B cell (primary cell): ENCODE results near the gene DUSP5. TPM values are rescaled to one million over a fixed set of nuclear protein-coding genes. Genes with fewer than 3 reads are reported as not detected.
A peak's percentile ranks its signal among the peaks of the same experiment; 100 is the strongest.

Source experiments
- ATAC-seq: fragments of 200-7000 bp; cut with Tn5 transposase; one replicate; pipeline ENCODE4 v1.10.0; 2021; ENCODE audit warnings: low read depth, mild to moderate bottlenecking, moderate number of reproducible peaks, moderate library complexity
- CTCF ChIA-PET: fragments of 350-600 bp; sonication (Branson Sonifier 250); formaldehyde crosslinking; loops from one replicate; lab custom pipeline; 2021; ENCODE audit warnings: antibody characterized with exemption, inconsistent platforms; lab: Charles Lee
- POLR2A ChIA-PET: fragments of 350-600 bp; sonication (Branson Sonifier 250); formaldehyde crosslinking; loops from one replicate; lab custom pipeline; 2021; ENCODE audit warnings: antibody characterized with exemption; lab: Charles Lee
- DNase-seq: peaks from one replicate; pipeline ENCODE4 v3.0.0; 2013
- H2AFZ ChIP-seq: 2 replicates; pipeline ENCODE4 v1.6.1; 2012; ENCODE audit warnings: mild to moderate bottlenecking, low read depth, low read length; ENCODE audit not compliant: insufficient read depth, poor library complexity, severe bottlenecking
- H3K27ac ChIP-seq, 2 donors: 1 replicate in 1 of 2; 2 replicates in 1 of 2; pipeline ENCODE4 v1.5.1; 2012 to 2013; ENCODE audit warnings: low read length in 2 of 2, mild to moderate bottlenecking in 2 of 2, moderate library complexity in 1 of 2
- H3K27me3 ChIP-seq, 4 experiments: fragments of 200-600 bp in 1 of 4; sonication (generic) in 1 of 4; replicated peaks in 1 of 4; 1 replicate in 2 of 4; 2 replicates in 2 of 4; pipeline versions ENCODE4 v1.6.1 to v1.7.0; 2013 to 2016; ENCODE audit warnings: low read length in 3 of 4, mild to moderate bottlenecking in 2 of 4, mixed read lengths in 1 of 4, moderate library complexity in 1 of 4; ENCODE audit not compliant: insufficient read depth in 4 of 4, control insufficient read depth in 3 of 4; ENCODE audit errors: control extremely low read depth in 1 of 4
- H3K36me3 ChIP-seq, 2 experiments: replicated peaks in 1 of 2; 1 replicate in 1 of 2; 2 replicates in 1 of 2; pipeline versions ENCODE4 v1.6.1 to v1.7.1; 2013; ENCODE audit warnings: low read length in 1 of 2; ENCODE audit not compliant: insufficient read depth in 2 of 2, control insufficient read depth in 1 of 2; ENCODE audit errors: control extremely low read depth in 1 of 2, extremely low read depth in 1 of 2
- H3K4me1 ChIP-seq, 2 donors: fragments of 200-600 bp in 1 of 2; sonication (generic) in 1 of 2; 1 replicate in 1 of 2; 2 replicates in 1 of 2; pipeline versions ENCODE4 v1.5.1 to v1.6.1; 2013 to 2017; ENCODE audit warnings: low read length in 2 of 2; ENCODE audit not compliant: control insufficient read depth in 2 of 2, insufficient read depth in 2 of 2
- H3K4me2 ChIP-seq: replicated peaks from 2 replicates; pipeline ENCODE3; 2012; ENCODE audit warnings: mild to moderate bottlenecking, low read depth, low read length; ENCODE audit not compliant: poor library complexity, severe bottlenecking
- H3K4me3 ChIP-seq, 5 experiments: fragments of 200-600 bp in 1 of 5; sonication (generic) in 1 of 5; 1 replicate in 3 of 5; 2 replicates in 2 of 5; pipeline versions ENCODE4 v1.5.1 to v1.7.0; 2011 to 2016; ENCODE audit warnings: low read length in 4 of 5, mild to moderate bottlenecking in 4 of 5, low read depth in 2 of 5, control low read depth in 1 of 5, moderate library complexity in 1 of 5; ENCODE audit not compliant: insufficient read depth in 1 of 5; ENCODE audit errors: control extremely low read depth in 1 of 5, extremely low read depth in 1 of 5
- H3K79me2 ChIP-seq: fragments of 200-600 bp; sonication (generic); one replicate; pipeline ENCODE4 v1.6.0; 2016; ENCODE audit warnings: low read length; ENCODE audit not compliant: control insufficient read depth, insufficient read depth
- H3K9ac ChIP-seq: fragments of 200-600 bp; sonication (generic); 2 replicates; pipeline ENCODE4 v1.6.1; 2017; ENCODE audit warnings: mild to moderate bottlenecking, low read length, moderate library complexity
- H3K9me3 ChIP-seq, 3 donors: one replicate each; pipeline versions ENCODE4 v1.6.1 to v1.7.1; 2013; ENCODE audit warnings: low read length in 2 of 3; ENCODE audit not compliant: control insufficient read depth in 2 of 3, insufficient read depth in 1 of 3; ENCODE audit errors: control extremely low read depth in 1 of 3
- H4K20me1 ChIP-seq: 2 replicates; pipeline ENCODE4 v1.6.0; 2012; ENCODE audit warnings: mild to moderate bottlenecking, low read length; ENCODE audit not compliant: insufficient read depth, control insufficient read depth, poor library complexity, severe bottlenecking
- H3K27ac Mint-ChIP-seq: one replicate; pipeline ENCODE4 v1.8.0; 2021; ENCODE audit warnings: mixed read lengths
- H3K27me3 Mint-ChIP-seq: one replicate; pipeline ENCODE4 v1.8.0; 2021; ENCODE audit warnings: mixed read lengths
- H3K4me1 Mint-ChIP-seq: one replicate; pipeline ENCODE4 v1.8.0; 2021; ENCODE audit warnings: mixed read lengths
- H3K4me3 Mint-ChIP-seq: one replicate; pipeline ENCODE4 v1.8.0; 2021; ENCODE audit warnings: mixed read lengths
- H3K9me3 Mint-ChIP-seq: one replicate; pipeline ENCODE4 v1.8.0; 2022; ENCODE audit warnings: mixed read lengths; ENCODE audit not compliant: insufficient read depth
- EZH2 ChIP-seq: IDR thresholded peaks from 2 replicates; pipeline ENCODE4 v1.6.1; 2012; ENCODE audit warnings: borderline replicate concordance, low read depth, mild to moderate bottlenecking, moderate library complexity, low read length; ENCODE audit not compliant: insufficient read depth, poor library complexity, severe bottlenecking
- WGBS: methylation state at CpG from one replicate; pipeline ENCODE4 v1.1.5; 2013; ENCODE audit warnings: missing lambda C conversion rate; ENCODE audit not compliant: insufficient coverage; 5-methylcytosine and 5-hydroxymethylcytosine counted together
- intact Hi-C: fragments of 100-400 bp; cut with micrococcal nuclease; formaldehyde crosslinking; loops from one replicate; pipeline ENCODE4 v1.10.0; 2022
- polyA plus RNA-seq: library from polyadenylated mRNA; depleted of rRNA; stranded (reverse); fragments of >200 nt; gene quantifications from 2 replicates; pipeline ENCODE4 v1.2.3, GENCODE V29; 2012
- total RNA-seq, 2 donors: library from RNA; stranded (reverse); fragments of 120-200 nt in 1 of 2; gene quantifications; 1 replicate in 1 of 2; 2 replicates in 1 of 2; pipeline versions ENCODE4 v1.2.3 to v1.2.4, GENCODE V29; 2013 to 2022
- TF ChIP-seq, protein P1 (sequence below): fragments of 200-600 bp; IDR thresholded peaks from one replicate; pipeline ENCODE4 v1.8.0; 2022; ENCODE audit warnings: antibody characterized with exemption, mild to moderate bottlenecking

The DUSP5 gene
- total and polyA plus RNA-seq, 2 donors (not counting 1 experiment from before 2014, with no cell fraction given) = 10.0 to 71.0 TPM

DNA sequence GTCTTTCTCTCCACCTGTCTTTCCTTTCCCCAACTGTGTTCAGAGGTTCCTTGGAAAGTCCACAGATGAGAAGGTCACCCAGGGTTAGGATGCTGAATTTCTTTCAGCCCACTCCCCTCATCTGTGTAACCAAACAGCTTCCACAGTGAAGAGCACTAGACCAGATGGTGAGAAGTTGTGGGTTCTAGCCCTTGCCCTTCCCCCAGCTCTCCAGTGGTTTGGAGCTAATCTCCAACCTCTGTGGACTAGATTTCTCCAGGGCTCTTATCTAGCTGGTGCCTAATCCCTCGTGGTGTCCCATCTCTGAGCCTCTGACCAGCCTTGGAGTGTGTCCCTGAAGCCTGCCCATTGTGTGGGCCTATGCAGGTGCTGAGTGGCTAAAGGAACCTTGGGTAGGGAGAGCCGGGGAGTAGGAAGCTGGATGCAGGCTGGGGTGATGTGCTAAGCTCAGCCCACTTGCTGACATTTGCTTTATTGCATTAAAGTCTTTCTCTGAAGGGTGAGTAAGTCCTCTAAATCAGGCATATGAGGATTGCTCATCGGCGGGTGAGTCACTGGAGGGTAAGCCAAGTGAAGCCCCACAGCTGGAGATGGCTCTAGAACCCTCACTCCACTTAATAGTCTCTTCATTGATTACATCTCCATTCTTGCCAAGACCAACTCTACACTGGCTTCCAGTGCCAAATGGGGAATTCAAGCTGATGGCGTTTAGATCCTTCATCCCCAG is 14.9 kb downstream of the DUSP5 start:
- Histone ChIP-seq H4K20me1 (no peaks in the 10 kb centered on the region), H3K27me3 (no peaks in the 10 kb centered on the region), H3K27ac (no peak overlapping the region), H3K36me3 (peaks cover 0 to 8% of the 10 kb centered on the region in 2 experiments), H2AFZ (no peak overlapping the region), H3K4me3 (no peak overlapping the region), H3K9me3 (no peaks in the 10 kb centered on the region), H3K79me2 (peaks cover 10% of the 10 kb centered on the region), H3K4me1 (no peaks in the 10 kb centered on the region), H3K4me2 (no peak overlapping the region), H3K9ac (no peak overlapping the region)
- POLR2A ChIA-PET = no interaction called here
- Mint-ChIP-seq H3K9me3 (no peaks in the 10 kb centered on the region), H3K27me3 (no peaks in the 10 kb centered on the region), H3K27ac (no peak overlapping the region), H3K4me1 (peaks cover 7% of the 10 kb centered on the region), H3K4me3 (no peak overlapping the region)
- intact Hi-C loops = no loop called here
- 84% methylated on average over 3 of the region's 5 CpGs for WGBS
- CTCF ChIA-PET = interaction anchor here (0.8 to 2.1 kb wide), 3 partner anchors 34 to 159 kb away, joined by 3 to 6 read pairs (median 4); no protein-coding TSS in a partner anchor
- ATAC-seq = peak; percentile 71
- no peak for TF ChIP-seq EZH2
- TF ChIP-seq, protein P1, sequence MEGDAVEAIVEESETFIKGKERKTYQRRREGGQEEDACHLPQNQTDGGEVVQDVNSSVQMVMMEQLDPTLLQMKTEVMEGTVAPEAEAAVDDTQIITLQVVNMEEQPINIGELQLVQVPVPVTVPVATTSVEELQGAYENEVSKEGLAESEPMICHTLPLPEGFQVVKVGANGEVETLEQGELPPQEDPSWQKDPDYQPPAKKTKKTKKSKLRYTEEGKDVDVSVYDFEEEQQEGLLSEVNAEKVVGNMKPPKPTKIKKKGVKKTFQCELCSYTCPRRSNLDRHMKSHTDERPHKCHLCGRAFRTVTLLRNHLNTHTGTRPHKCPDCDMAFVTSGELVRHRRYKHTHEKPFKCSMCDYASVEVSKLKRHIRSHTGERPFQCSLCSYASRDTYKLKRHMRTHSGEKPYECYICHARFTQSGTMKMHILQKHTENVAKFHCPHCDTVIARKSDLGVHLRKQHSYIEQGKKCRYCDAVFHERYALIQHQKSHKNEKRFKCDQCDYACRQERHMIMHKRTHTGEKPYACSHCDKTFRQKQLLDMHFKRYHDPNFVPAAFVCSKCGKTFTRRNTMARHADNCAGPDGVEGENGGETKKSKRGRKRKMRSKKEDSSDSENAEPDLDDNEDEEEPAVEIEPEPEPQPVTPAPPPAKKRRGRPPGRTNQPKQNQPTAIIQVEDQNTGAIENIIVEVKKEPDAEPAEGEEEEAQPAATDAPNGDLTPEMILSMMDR = no peak
- DNase-seq = no peak

DNA sequence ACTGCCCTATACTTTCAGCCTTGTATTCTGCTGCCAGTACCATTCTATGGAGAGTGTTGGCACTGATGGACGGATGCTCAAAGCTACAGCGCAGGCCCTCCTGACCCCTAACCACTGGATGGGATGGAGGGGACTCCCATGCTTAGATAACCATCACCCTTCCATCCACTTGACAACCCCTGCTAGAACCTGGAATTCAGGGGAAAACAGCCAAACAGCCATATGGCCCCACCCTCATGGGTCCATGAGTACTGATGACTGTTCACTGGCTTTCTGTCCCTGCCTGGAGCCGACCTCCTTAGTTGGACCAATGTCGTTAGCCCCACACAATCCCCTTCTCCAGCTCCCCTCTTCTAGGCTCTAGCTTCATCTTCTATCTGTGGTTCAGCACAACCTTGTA is 16.2 kb downstream of the DUSP5 start:
- H3K4me2 ChIP-seq = no peak overlapping the region
- TF ChIP-seq EZH2 = no peak
- TF ChIP-seq, protein P1 = no peak
- H2AFZ ChIP-seq = no peak overlapping the region
- intact Hi-C loops = no loop called here
- WGBS = 100% methylated on average over 2 of the region's 4 CpGs
- H3K4me1 Mint-ChIP-seq = peaks cover 7% of the 10 kb centered on the region
- no peaks in the 10 kb centered on the region for H3K27me3 ChIP-seq
- H3K79me2 ChIP-seq = peaks cover 10% of the 10 kb centered on the region
- no peak overlapping the region for H3K27ac Mint-ChIP-seq
- H3K27ac ChIP-seq = no peak overlapping the region
- H3K4me3 ChIP-seq = no peak overlapping the region
- ChIA-PET CTCF (interaction anchor here (0.9 to 1.4 kb wide), 2 partner anchors 160 to 207 kb away, joined by 3 to 4 read pairs; no protein-coding TSS in a partner anchor), POLR2A (no interaction called here)
- no peaks in the 10 kb centered on the region for H3K9me3 Mint-ChIP-seq
- no peaks in the 10 kb centered on the region for H3K27me3 Mint-ChIP-seq
- H3K36me3 ChIP-seq = peaks cover 0 to 8% of the 10 kb centered on the region in 2 experiments
- H3K9me3 ChIP-seq = no peaks in the 10 kb centered on the region
- no peaks in the 10 kb centered on the region for H4K20me1 ChIP-seq
- no peak for DNase-seq
- no peak overlapping the region for H3K4me3 Mint-ChIP-seq
- ATAC-seq = no peak
- H3K4me1 ChIP-seq = no peaks in the 10 kb centered on the region
- H3K9ac ChIP-seq = no peak overlapping the region
